ENCODE measurements around the gene ANKS1B.
"Not testable (repeated sequence)": the region's sequence is repeated elsewhere in the genome, so short reads cannot be mapped to it uniquely, and the experiment has no call there.

The ANKS1B gene

GRCh38 chr12:99736760-99737269 is 247.9 kb downstream of the ANKS1B start:
- Histone ChIP-seq H3K27me3 (ENCODE audit: insufficient read depth, insufficient read length) (no peaks in the 10 kb centered on the region), H3K9ac (ENCODE audit: insufficient read length, low read depth) (no peak overlapping the region), H3K9me3 (ENCODE audit: insufficient read depth, low read length) (no peaks in the 10 kb centered on the region), H3K4me3 (ENCODE audit: insufficient read length, low read depth) (no peak overlapping the region), H3K4me1 (ENCODE audit: insufficient read depth, insufficient read length) (no peaks in the 10 kb centered on the region), H3K36me3 (ENCODE audit: insufficient read depth, insufficient read length, low read length) (no peaks in the 10 kb centered on the region)
- DNase-seq (ENCODE audit: low read depth, low spot score) = no peak
- no peak for TF ChIP-seq SUZ12 (IDR thresholded peaks at IDR 0.05; ENCODE audit: extremely low read depth, insufficient read depth, insufficient read length)
- TF ChIP-seq ZNF274 (IDR thresholded peaks at IDR 0.05; ENCODE audit: low read depth, low read length) = no peak
- TF ChIP-seq YY1 (IDR thresholded peaks at IDR 0.05; ENCODE audit: insufficient read depth, insufficient read length) = no peak

DNA sequence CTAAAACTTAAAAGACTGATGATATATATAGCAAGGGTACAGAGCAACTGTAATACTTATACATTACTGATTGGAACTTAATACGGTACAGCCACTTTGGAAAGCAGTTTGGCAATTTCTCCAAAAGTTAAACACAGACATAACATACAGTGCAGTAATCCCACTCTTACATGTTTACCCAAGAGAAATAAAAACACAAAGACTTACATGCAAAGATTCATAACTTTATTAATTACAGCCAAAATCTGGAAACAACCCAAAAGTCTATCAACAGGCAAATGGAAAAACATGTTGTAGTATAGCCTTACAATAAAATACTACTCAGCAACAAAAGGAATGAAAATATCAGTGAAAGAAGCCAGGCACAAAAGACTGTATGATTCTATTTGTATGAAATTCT is 252.6 kb downstream of the ANKS1B start:
- no peaks in the 10 kb centered on the region for H3K9me3 ChIP-seq (ENCODE audit: insufficient read depth, low read length)
- DNase-seq (ENCODE audit: low read depth, low spot score) = no peak
- no peak overlapping the region for H3K9ac ChIP-seq (ENCODE audit: insufficient read length, low read depth)
- no peaks in the 10 kb centered on the region for H3K27me3 ChIP-seq (ENCODE audit: insufficient read depth, insufficient read length)
- H3K4me1 ChIP-seq (ENCODE audit: insufficient read depth, insufficient read length) = no peaks in the 10 kb centered on the region
- TF ChIP-seq SUZ12 (IDR thresholded peaks at IDR 0.05; ENCODE audit: extremely low read depth, insufficient read depth, insufficient read length) = no peak
- no peak for TF ChIP-seq ZNF274 (IDR thresholded peaks at IDR 0.05; ENCODE audit: low read depth, low read length)
- TF ChIP-seq YY1 (IDR thresholded peaks at IDR 0.05; ENCODE audit: insufficient read depth, insufficient read length) = no peak
- H3K4me3 ChIP-seq (ENCODE audit: insufficient read length, low read depth) = no peak overlapping the region
- no peaks in the 10 kb centered on the region for H3K36me3 ChIP-seq (ENCODE audit: insufficient read depth, insufficient read length, low read length)

DNA sequence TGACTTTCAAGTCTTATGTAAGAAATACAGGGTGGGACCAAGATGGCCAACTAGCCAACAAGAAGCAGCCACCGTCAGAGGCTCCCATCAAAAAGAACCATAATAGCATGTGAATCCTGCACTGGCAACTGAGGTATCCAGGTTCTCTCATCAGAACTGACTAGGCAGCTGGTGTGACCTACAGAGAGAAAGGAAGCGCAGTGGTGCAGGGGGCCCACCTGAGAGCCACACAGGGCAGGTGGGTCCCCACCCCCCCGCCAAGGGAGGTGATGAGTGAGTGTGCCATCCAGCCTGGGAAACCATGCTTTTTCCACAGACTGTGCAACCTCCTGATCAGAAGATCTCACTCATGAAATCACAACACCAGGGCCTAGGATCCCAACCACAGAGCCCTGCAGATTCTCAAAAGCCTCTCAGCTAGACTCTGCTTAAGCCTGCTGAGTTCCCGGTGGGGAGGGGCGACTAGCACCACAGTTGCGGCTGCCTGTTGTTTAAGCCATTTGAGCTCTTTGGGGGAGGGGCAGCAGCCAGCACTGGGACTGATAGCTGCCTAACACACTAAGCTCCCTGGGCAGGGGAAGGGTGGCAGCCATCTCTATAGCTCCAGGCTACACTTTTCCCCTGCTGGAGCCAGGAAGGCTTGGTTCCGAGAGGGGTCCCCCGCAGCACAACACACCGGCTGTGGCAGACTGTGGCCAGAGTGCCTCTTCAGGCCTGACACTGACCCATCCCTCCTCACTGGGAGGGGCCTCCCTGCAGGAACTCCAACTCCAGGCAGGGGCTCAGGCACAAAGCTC is 261.8 kb downstream of the ANKS1B start:
- Histone ChIP-seq H3K27me3 (ENCODE audit: insufficient read depth, insufficient read length) (no peaks in the 10 kb centered on the region), H3K4me3 (ENCODE audit: insufficient read length, low read depth) (no peak overlapping the region), H3K4me1 (ENCODE audit: insufficient read depth, insufficient read length) (peaks cover 8% of the 10 kb centered on the region), H3K9ac (ENCODE audit: insufficient read length, low read depth) (peak overlapping the region; percentile 26), H3K36me3 (ENCODE audit: insufficient read depth, insufficient read length, low read length) (no peaks in the 10 kb centered on the region), H3K9me3 (ENCODE audit: insufficient read depth, low read length) (peaks cover 12% of the 10 kb centered on the region)
- no peak for TF ChIP-seq SUZ12 (IDR thresholded peaks at IDR 0.05; ENCODE audit: extremely low read depth, insufficient read depth, insufficient read length)
- TF ChIP-seq YY1 (IDR thresholded peaks at IDR 0.05; ENCODE audit: insufficient read depth, insufficient read length) = peak; percentile 39
- peak; percentile 33 for DNase-seq (ENCODE audit: low read depth, low spot score)

GRCh38 chr12:99721715-99722275 is 262.9 kb downstream of the ANKS1B start:
- Histone ChIP-seq H3K9ac (ENCODE audit: insufficient read length, low read depth) (no peak overlapping the region), H3K9me3 (ENCODE audit: insufficient read depth, low read length) (peaks cover 12% of the 10 kb centered on the region), H3K27me3 (ENCODE audit: insufficient read depth, insufficient read length) (no peaks in the 10 kb centered on the region), H3K4me1 (ENCODE audit: insufficient read depth, insufficient read length) (peaks cover 8% of the 10 kb centered on the region), H3K36me3 (ENCODE audit: insufficient read depth, insufficient read length, low read length) (no peaks in the 10 kb centered on the region), H3K4me3 (ENCODE audit: insufficient read length, low read depth) (no peak overlapping the region)
- no peak for TF ChIP-seq ZNF274 (IDR thresholded peaks at IDR 0.05; ENCODE audit: low read depth, low read length)
- TF ChIP-seq YY1 (IDR thresholded peaks at IDR 0.05; ENCODE audit: insufficient read depth, insufficient read length) = no peak
- TF ChIP-seq SUZ12 (IDR thresholded peaks at IDR 0.05; ENCODE audit: extremely low read depth, insufficient read depth, insufficient read length) = no peak
- DNase-seq (ENCODE audit: low read depth, low spot score) = no peak

- not testable (repeated sequence) for DNase-seq (ENCODE audit: low read depth, low spot score); H3K36me3 ChIP-seq (ENCODE audit: insufficient read depth, insufficient read length, low read length); H3K9ac ChIP-seq (ENCODE audit: insufficient read length, low read depth); H3K27me3 ChIP-seq (ENCODE audit: insufficient read depth, insufficient read length); H3K4me1 ChIP-seq (ENCODE audit: insufficient read depth, insufficient read length); H3K4me3 ChIP-seq (ENCODE audit: insufficient read length, low read depth)
- peaks cover 12% of the 10 kb centered on the region for H3K9me3 ChIP-seq (ENCODE audit: insufficient read depth, low read length)
These were observed 264.7 kb downstream of the ANKS1B start for GRCh38 chr12:99720083-99720465.

DNA sequence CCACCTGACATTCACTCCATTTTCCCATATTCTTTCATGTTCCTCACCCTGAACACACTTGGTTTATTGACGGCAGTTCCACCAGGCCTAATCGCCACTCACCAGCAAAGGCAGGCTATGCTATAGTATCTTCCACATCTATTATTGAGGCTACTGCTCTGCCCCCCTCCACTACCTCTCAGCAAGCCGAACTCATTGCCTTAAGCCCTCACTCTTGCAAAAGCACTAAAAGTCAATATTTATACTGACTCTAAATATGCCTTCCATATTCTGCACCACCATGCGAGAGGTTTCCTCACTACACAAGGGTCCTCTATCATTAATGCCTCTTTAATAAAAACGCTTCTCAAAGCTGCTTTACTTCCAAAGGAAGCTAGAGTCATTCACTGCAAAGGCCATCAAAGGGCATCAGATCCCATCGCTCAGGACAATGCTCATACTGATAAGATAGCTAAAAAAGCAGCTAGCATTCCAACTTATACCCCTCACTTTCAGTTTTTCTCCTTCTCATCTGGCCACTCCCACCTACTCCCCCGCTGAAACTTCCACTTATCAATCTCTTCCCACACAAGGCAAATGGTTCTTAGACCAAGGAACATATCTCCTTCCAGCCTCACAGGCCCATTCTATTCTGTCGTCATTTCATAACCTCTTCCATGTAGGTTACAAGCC is 265.2 kb downstream of the ANKS1B start:
- H3K4me1 ChIP-seq (ENCODE audit: insufficient read depth, insufficient read length); H3K27me3 ChIP-seq (ENCODE audit: insufficient read depth, insufficient read length); H3K4me3 ChIP-seq (ENCODE audit: insufficient read length, low read depth); H3K36me3 ChIP-seq (ENCODE audit: insufficient read depth, insufficient read length, low read length); DNase-seq (ENCODE audit: low read depth, low spot score); H3K9ac ChIP-seq (ENCODE audit: insufficient read length, low read depth): not testable (repeated sequence)
- H3K9me3 ChIP-seq (ENCODE audit: insufficient read depth, low read length) = peaks cover 14% of the 10 kb centered on the region

DNA sequence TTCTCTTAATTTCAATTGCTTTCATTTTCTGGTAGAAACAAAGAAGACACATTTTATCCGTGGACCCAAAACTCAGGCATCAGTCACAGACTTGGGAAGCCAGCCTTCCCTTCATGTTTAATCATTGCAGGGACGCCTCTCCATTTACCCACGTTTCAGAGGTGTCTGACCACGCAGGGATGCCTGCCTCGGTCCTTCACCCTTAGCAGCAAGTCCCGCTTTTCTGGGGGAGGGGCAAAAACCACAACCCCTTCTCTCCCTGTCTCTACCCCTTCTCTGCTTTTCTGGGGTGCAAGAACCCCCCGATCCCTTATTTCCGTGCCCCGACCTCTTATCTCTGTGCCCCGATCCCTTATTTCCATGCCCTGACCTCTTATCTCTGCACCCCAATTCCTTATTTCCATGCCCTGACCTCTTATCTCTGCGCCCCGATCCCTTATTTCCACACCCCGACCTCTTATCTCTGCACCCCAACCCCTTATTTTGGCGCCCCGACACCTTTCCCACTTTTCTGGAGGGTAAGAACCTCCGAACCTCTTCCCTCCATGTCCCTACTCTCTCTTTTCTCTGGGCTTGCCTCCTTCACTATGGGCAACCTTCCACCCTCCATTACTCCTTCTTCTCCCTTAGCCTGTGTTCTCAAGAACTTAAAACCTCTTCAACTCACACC is 268.8 kb downstream of the ANKS1B start:
- H3K36me3 ChIP-seq (ENCODE audit: insufficient read depth, insufficient read length, low read length); H3K4me3 ChIP-seq (ENCODE audit: insufficient read length, low read depth); DNase-seq (ENCODE audit: low read depth, low spot score); H3K9ac ChIP-seq (ENCODE audit: insufficient read length, low read depth); H3K9me3 ChIP-seq (ENCODE audit: insufficient read depth, low read length); H3K27me3 ChIP-seq (ENCODE audit: insufficient read depth, insufficient read length); H3K4me1 ChIP-seq (ENCODE audit: insufficient read depth, insufficient read length): not testable (repeated sequence)

- H3K27me3 ChIP-seq (ENCODE audit: insufficient read depth, insufficient read length); H3K9me3 ChIP-seq (ENCODE audit: insufficient read depth, low read length); H3K9ac ChIP-seq (ENCODE audit: insufficient read length, low read depth); H3K4me1 ChIP-seq (ENCODE audit: insufficient read depth, insufficient read length); H3K36me3 ChIP-seq (ENCODE audit: insufficient read depth, insufficient read length, low read length); DNase-seq (ENCODE audit: low read depth, low spot score); H3K4me3 ChIP-seq (ENCODE audit: insufficient read length, low read depth): not testable (repeated sequence)
These were observed 269.8 kb downstream of the ANKS1B start for GRCh38 chr12:99714921-99715320.
